OCI-LY1 (cell line): ENCODE results near the gene GHITM.

Experiments
- EZH2 ChIP-seq: fragments of 200-600 bp; sonication (generic), shearing (Covaris generic); IDR thresholded peaks from 2 replicates; pipeline ENCODE4 v1.8.0; 2017; ENCODE audit warnings: borderline replicate concordance, mixed run types, mild to moderate bottlenecking, antibody characterized with exemption, low read length, moderate library complexity, mixed read lengths
- TF ChIP-seq, protein P1 (sequence below): fragments of 200-600 bp; sonication (generic), shearing (Covaris generic); IDR thresholded peaks from 2 replicates; pipeline ENCODE4 v1.5.1; 2017; ENCODE audit warnings: mild to moderate bottlenecking, antibody characterized with exemption, low read length, moderate library complexity, mixed read lengths

DNA sequence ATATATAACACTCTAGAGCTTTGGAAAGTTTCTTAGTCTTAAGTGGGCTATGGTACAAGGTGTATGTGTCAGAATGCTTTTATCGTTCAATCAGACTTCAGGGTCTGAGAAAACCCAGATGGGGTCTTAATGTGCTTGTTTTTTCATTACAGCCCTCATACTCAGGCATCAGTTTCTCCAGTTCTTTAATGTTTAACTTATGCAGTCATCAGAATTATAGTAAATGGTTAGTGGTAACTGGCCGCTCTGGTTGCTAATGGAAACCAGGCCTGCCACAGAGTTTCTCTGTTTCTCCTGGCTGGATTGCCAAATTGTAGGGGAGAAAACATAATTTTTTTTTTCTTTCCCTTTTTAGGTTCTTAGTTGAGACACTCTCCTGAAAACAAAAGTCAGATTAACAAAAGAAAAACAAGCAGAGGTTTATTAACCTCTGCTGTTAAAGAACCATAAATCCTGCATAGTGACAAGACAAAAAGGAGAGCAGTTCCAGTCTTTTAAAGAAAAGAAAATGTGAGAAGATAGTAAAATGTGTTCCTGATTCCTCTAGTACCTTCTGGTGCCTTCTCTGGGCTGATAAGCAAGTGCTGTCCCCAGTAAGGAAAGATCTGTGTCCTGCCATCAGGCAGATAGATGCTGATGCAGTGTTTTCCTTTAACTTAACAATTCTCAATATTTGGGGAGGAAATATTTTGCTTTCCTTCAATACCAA is 21.5 kb upstream of the GHITM start:
- TF ChIP-seq, protein P1, sequence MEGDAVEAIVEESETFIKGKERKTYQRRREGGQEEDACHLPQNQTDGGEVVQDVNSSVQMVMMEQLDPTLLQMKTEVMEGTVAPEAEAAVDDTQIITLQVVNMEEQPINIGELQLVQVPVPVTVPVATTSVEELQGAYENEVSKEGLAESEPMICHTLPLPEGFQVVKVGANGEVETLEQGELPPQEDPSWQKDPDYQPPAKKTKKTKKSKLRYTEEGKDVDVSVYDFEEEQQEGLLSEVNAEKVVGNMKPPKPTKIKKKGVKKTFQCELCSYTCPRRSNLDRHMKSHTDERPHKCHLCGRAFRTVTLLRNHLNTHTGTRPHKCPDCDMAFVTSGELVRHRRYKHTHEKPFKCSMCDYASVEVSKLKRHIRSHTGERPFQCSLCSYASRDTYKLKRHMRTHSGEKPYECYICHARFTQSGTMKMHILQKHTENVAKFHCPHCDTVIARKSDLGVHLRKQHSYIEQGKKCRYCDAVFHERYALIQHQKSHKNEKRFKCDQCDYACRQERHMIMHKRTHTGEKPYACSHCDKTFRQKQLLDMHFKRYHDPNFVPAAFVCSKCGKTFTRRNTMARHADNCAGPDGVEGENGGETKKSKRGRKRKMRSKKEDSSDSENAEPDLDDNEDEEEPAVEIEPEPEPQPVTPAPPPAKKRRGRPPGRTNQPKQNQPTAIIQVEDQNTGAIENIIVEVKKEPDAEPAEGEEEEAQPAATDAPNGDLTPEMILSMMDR, result no peak
- no peak for TF ChIP-seq EZH2
